ENCODE results near the gene TNF. TPM values are rescaled to one million over a fixed set of nuclear protein-coding genes. Genes with fewer than 3 reads are reported as not detected.

Gene TNF
- total RNA-seq, 4 donors from 2014 or later = 0.81 TPM; not detected in 3

- no peak for TF ChIP-seq CTCF (IDR thresholded peaks at IDR 0.05)
- peak; percentile 96 for TF ChIP-seq POLR2AphosphoS5 (IDR thresholded peaks at IDR 0.05)
- no peak for TF ChIP-seq EP300 (IDR thresholded peaks at IDR 0.05)
- TF ChIP-seq POLR2A (IDR thresholded peaks at IDR 0.05) = peak; percentile 62 to 67
- H3K9me3 ChIP-seq = no peaks in the 10 kb centered on the region
- 0% methylated on average over 5 to 30 of the region's 43 CpGs for WGBS, 2 donors (ENCODE audit: low coverage in 1 of 2)
- ATAC-seq = peak; percentile 95
- peaks cover 0 to 36% of the 10 kb centered on the region in 2 donors for H3K36me3 ChIP-seq
- no peaks in the 10 kb centered on the region for H3K27me3 ChIP-seq
- H3K4me1 ChIP-seq = peaks cover 9 to 63% (median 30%) of the 10 kb centered on the region in 3 donors
- peak within 1 kb of the TSS; percentile 83 to 96 (median 94) for H3K27ac ChIP-seq
- peak within 1 kb of the TSS; percentile 76 to 92 for H3K4me3 ChIP-seq
These were observed 33.5 kb upstream of the TNF start, which contains the start of gene DDX39B for GRCh38 chr6:31541658-31542521. Gene DDX39B (minus strand): TSS chr6:31542003. CDS start chr6:31540532, 1,471 bp downstream.

GRCh38 chr6:31543639-31544038, 31.7 kb upstream of the TNF start:
- peaks cover 0 to 18% of the 10 kb centered on the region in 2 donors for H3K36me3 ChIP-seq
- H3K4me3 ChIP-seq = no peak overlapping the region
- 91 to 100% methylated on average over 5 to 6 of the region's 6 CpGs for WGBS, 2 donors (ENCODE audit: low coverage in 1 of 2)
- H3K4me1 ChIP-seq = peaks cover 13 to 61% (median 36%) of the 10 kb centered on the region in 3 donors
- H3K27me3 ChIP-seq = no peaks in the 10 kb centered on the region
- no peak for ATAC-seq
- no peak for TF ChIP-seq POLR2A (IDR thresholded peaks at IDR 0.05)
- H3K27ac ChIP-seq = peak overlapping the region in 3 of 4 donors; percentile 15 to 96 (median 95)
- no peaks in the 10 kb centered on the region for H3K9me3 ChIP-seq

GRCh38 chr6:31544676-31545075, 30.7 kb upstream of the TNF start:
- Histone ChIP-seq H3K27ac (no peak overlapping the region), H3K27me3 (no peaks in the 10 kb centered on the region), H3K4me3 (no peak overlapping the region), H3K9me3 (no peaks in the 10 kb centered on the region), H3K4me1 (peaks cover 6 to 57% (median 27%) of the 10 kb centered on the region in 3 donors), H3K36me3 (peaks cover 0 to 17% of the 10 kb centered on the region in 2 donors)
- 56 to 69% methylated on average over 2 of the region's 2 CpGs for WGBS, 2 donors (ENCODE audit: low coverage in 1 of 2)
- TF ChIP-seq CTCF (IDR thresholded peaks at IDR 0.05) = no peak
- no peak for TF ChIP-seq POLR2AphosphoS5 (IDR thresholded peaks at IDR 0.05)
- TF ChIP-seq POLR2A (IDR thresholded peaks at IDR 0.05) = no peak
- no peak for TF ChIP-seq EP300 (IDR thresholded peaks at IDR 0.05)
- ATAC-seq = no peak

GRCh38 chr6:31545291-31545690, 30.1 kb upstream of the TNF start:
- no peak for ATAC-seq
- Histone ChIP-seq H3K4me3 (no peak overlapping the region), H3K27me3 (no peaks in the 10 kb centered on the region), H3K36me3 (peaks cover 0 to 17% of the 10 kb centered on the region in 2 donors), H3K4me1 (peaks cover 4 to 54% (median 21%) of the 10 kb centered on the region in 3 donors), H3K27ac (no peak overlapping the region), H3K9me3 (no peaks in the 10 kb centered on the region)
- TF ChIP-seq EP300 (IDR thresholded peaks at IDR 0.05) = no peak
- no peak for TF ChIP-seq CTCF (IDR thresholded peaks at IDR 0.05)
- no peak for TF ChIP-seq POLR2AphosphoS5 (IDR thresholded peaks at IDR 0.05)
- no peak for TF ChIP-seq POLR2A (IDR thresholded peaks at IDR 0.05)
- WGBS, 2 donors (ENCODE audit: low coverage in 1 of 2) = 61 to 82% methylated on average over 3 to 7 of the region's 7 CpGs

GRCh38 chr6:31546339-31546957, 28.9 kb upstream of the TNF start, which contains the start of gene ATP6V1G2:
Gene ATP6V1G2 (minus strand): TSS chr6:31546608. CDS start chr6:31546559, 49 bp downstream.
- peak; percentile 73 for ATAC-seq
- Histone ChIP-seq H3K4me3 (peak within 1 kb of the TSS; percentile 51 to 57), H3K4me1 (peaks cover 4 to 53% (median 18%) of the 10 kb centered on the region in 3 donors), H3K27ac (peak within 1 kb of the TSS; percentile 80 to 89 (median 86)), H3K9me3 (no peaks in the 10 kb centered on the region), H3K27me3 (no peaks in the 10 kb centered on the region), H3K36me3 (peaks cover 0 to 27% of the 10 kb centered on the region in 2 donors)
- TF ChIP-seq CTCF (IDR thresholded peaks at IDR 0.05) (peak; percentile 89 to 100 (median 95)), POLR2A (IDR thresholded peaks at IDR 0.05) (no peak)
- 13% methylated on average over 4 to 6 of the region's 11 CpGs for WGBS, 2 donors (ENCODE audit: low coverage in 1 of 2)

All from gastroesophageal sphincter (tissue), 4 donors.